H1 (cell line): ENCODE results near the gene CDC42EP3. TPM values are rescaled to one million over a fixed set of nuclear protein-coding genes. Genes with fewer than 3 reads are reported as not detected.

Source experiments
- CHD7 ChIP-seq: fragments of 300-600 bp; sonication (generic); IDR thresholded peaks from 2 replicates; pipeline ENCODE4 v1.7.1; 2012; ENCODE audit warnings: low read length, moderate library complexity, mild to moderate bottlenecking, inconsistent platforms; ENCODE audit not compliant: insufficient replicate concordance
- GTF2F1 ChIP-seq: IDR thresholded peaks from 2 replicates; pipeline ENCODE4 v1.6.1; 2012; ENCODE audit warnings: low read depth, low read length, improper control_type of control experiment, borderline replicate concordance
- RBBP5 ChIP-seq: IDR thresholded peaks from 2 replicates; pipeline ENCODE4 v1.7.1; 2012; ENCODE audit warnings: low read depth, mild to moderate bottlenecking, inconsistent platforms, low read length, moderate library complexity, borderline replicate concordance
- RNF2 ChIP-seq: fragments of 200-900, 300-1000 bp; sonication (generic); IDR thresholded peaks from 2 replicates; pipeline ENCODE4 v1.7.1; 2016; ENCODE audit warnings: borderline replicate concordance, low read depth, mild to moderate bottlenecking, antibody characterized with exemption, low read length; ENCODE audit not compliant: poor library complexity, severe bottlenecking; ENCODE audit errors: missing control alignments
- SIX5 ChIP-seq: IDR thresholded peaks from 2 replicates; pipeline ENCODE4 v1.6.1; 2011; ENCODE audit warnings: mild to moderate bottlenecking, low read depth, low read length
- SP2 ChIP-seq: IDR thresholded peaks from 2 replicates; pipeline ENCODE4 v1.6.1; 2012; ENCODE audit warnings: mild to moderate bottlenecking, low read length, inconsistent platforms
- TCF12 ChIP-seq: IDR thresholded peaks from 2 replicates; pipeline ENCODE4 v1.6.1; 2011; ENCODE audit warnings: low read depth, mild to moderate bottlenecking, low read length
- polyA plus RNA-seq, 7 experiments: library from polyadenylated mRNA; depleted of rRNA in 3 of 7; stranded (reverse) in 5 of 7; unstranded in 2 of 7; fragments of >200 nt in 5 of 7; fragments of 200-250 nt in 2 of 7; gene quantifications; 1 replicate in 5 of 7; 2 replicates in 1 of 7; 4 replicates in 1 of 7; pipeline versions ENCODE4 v1.2.1 to v1.2.3, GENCODE V29; 2011 to 2013; ENCODE audit warnings: missing spikeins in 2 of 7, mixed read lengths in 2 of 7
- total RNA-seq: library from RNA; stranded (reverse); fragmentation: NEBNext Ultra II Directional; extraction: Animal tissue kit (Norgen Biotek cat#: 25700); gene quantifications from 2 replicates; pipeline ENCODE4 v1.2.1, GENCODE V29; 2021

The CDC42EP3 gene
- total and polyA plus RNA-seq, 2 of the 8 experiments (the other 6 are each of a cell fraction or from before 2014, with no cell fraction given): 18.4 to 24.7 TPM

- TF ChIP-seq CHD7 (no peak), SP2 (no peak), RNF2 (no peak), TCF12 (no peak), RBBP5 (no peak), SIX5 (no peak), GTF2F1 (no peak)
- TF ChIP-seq, all 59 proteins: peak for 0
Measured at GRCh38 chr2:37599688-37600525, 71.5 kb downstream of the CDC42EP3 start (continued).
